ENCODE results near the gene ZXDC.

DNA sequence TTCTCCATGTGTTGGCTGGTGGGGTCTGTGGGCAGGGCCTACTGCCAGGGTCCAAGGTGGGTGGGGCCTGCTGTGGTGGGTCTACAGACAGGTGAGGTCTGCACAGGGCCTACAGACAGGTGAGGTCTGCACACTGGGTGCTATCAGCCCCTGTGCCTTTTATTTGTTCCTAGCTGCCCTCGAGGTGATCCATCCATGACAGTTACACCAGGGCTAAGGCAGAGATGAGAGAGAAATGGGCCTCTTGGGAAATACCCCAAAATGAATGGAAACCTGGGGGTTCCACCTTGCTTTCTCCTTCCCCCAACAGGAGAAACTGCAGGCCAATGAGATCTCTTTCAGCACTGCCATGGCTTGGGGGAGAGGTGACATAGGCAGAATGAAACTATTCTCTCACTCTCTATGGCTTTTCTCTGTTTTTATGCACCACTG is 44.6 kb downstream of the ZXDC start:
- TF ChIP-seq POLR2A (IDR thresholded peaks at IDR 0.05; ENCODE audit: low read depth, low read length) (peak; percentile 37; the same call in 1 of the 2 replicates), TAF1 (IDR thresholded peaks at IDR 0.05; ENCODE audit: low read depth, low read length) (no peak), POLR2AphosphoS5 (IDR thresholded peaks at IDR 0.05; ENCODE audit: low read depth, low read length) (0 out of 2 replicates have a peak, but pooled peaks have one; percentile 29), POU2F2 (IDR thresholded peaks at IDR 0.05; ENCODE audit: low read depth, low read length) (no peak)

Data from GM12891 (cell line).